ENCODE data around the gene DNMBP.

DNA sequence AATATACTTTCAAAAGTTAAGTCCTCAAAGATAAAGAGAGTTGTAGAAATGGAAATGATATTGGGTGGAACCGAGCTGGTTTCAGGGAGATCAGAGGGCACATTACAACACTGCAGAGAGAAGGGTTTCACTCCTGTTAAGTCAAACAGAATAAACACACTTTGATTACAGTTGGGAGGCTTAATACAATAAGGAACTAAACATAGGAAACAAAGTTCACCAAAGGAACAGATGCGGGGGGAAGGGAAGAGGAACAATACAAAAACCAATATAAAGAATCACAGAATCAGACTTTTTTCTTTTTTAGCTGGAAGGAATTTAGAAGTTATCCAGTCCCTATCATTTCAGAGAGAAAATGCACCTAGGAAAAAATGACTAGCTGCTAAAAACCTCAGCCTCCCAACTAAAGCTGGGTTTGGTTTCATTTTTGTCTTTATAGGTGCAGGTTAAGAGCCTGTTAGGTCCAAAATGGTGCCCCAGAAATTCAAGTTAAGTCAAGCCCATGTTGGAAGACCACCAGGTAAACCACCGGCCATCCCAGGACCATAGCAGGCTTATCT is 81.9 kb downstream of the DNMBP start:
- TF ChIP-seq TAF1 (IDR thresholded peaks at IDR 0.05; ENCODE audit: low read depth) (no peak), MAX (IDR thresholded peaks at IDR 0.05) (no peak), CEBPB (IDR thresholded peaks at IDR 0.05) (no peak)

Data from Ishikawa (cell line).